WTC11 (cell line): ENCODE measurements around the gene PRKN. TPM values are rescaled to one million over a fixed set of nuclear protein-coding genes. Genes with fewer than 3 reads are reported as not detected.

Source experiments
- ATAC-seq: fragments of 200-7000 bp; cut with Tn5 transposase; 2 replicates; pipeline ENCODE4 v1.10.0; 2021; ENCODE audit warnings: mild to moderate bottlenecking, moderate library complexity
- CTCF ChIA-PET: fragments of 300-600 bp; sonication (Branson Sonifier 250); formaldehyde crosslinking; loops from one replicate; lab custom pipeline; 2021; ENCODE audit warnings: antibody characterized with exemption; lab: Charles Lee
- POLR2A ChIA-PET: fragments of 350-600 bp; sonication (Branson Sonifier 250); formaldehyde crosslinking; loops from one replicate; lab custom pipeline; 2021; ENCODE audit warnings: antibody characterized with exemption; lab: Charles Lee
- DNase-seq: peaks from one replicate; pipeline ENCODE4 v3.0.0; 2021; ENCODE audit warnings: low spot score
- H3K27ac Mint-ChIP-seq: 2 replicates; pipeline ENCODE4 v1.8.0; 2021; ENCODE audit warnings: mixed read lengths
- H3K27me3 Mint-ChIP-seq: 2 replicates; pipeline ENCODE4 v1.8.0; 2021; ENCODE audit warnings: low read depth, mild to moderate bottlenecking, moderate library complexity, mixed read lengths
- H3K36me3 Mint-ChIP-seq: 2 replicates; pipeline ENCODE4 v1.8.0; 2021; ENCODE audit warnings: mixed read lengths
- H3K4me1 Mint-ChIP-seq: 2 replicates; pipeline ENCODE4 v1.8.0; 2022; ENCODE audit warnings: mixed read lengths
- H3K4me3 Mint-ChIP-seq: 2 replicates; pipeline ENCODE4 v1.8.0; 2021; ENCODE audit warnings: mild to moderate bottlenecking, moderate library complexity, mixed read lengths
- H3K9me3 Mint-ChIP-seq: 2 replicates; pipeline ENCODE4 v1.8.0; 2021; ENCODE audit warnings: mixed read lengths
- ATF1 ChIP-seq: sonication (generic); formaldehyde crosslinking; IDR thresholded peaks from 2 replicates; pipeline ENCODE4 v1.8.1; 2023; ENCODE audit warnings: mild to moderate bottlenecking, moderate library complexity, missing genetic modification reagents
- ELF4 ChIP-seq: sonication (generic); formaldehyde crosslinking; IDR thresholded peaks from 2 replicates; pipeline ENCODE4 v1.8.1; 2022; ENCODE audit warnings: low read depth, mild to moderate bottlenecking, moderate library complexity, missing genetic modification reagents
- ESRRA ChIP-seq: sonication (generic); formaldehyde crosslinking; IDR thresholded peaks from 2 replicates; pipeline ENCODE4 v1.8.1; 2022; ENCODE audit warnings: mild to moderate bottlenecking, missing genetic modification reagents, borderline replicate concordance
- FOXK1 ChIP-seq: sonication (generic); formaldehyde crosslinking; IDR thresholded peaks from 2 replicates; pipeline ENCODE4 v1.8.0; 2022; ENCODE audit warnings: mild to moderate bottlenecking, moderate library complexity, missing genetic modification reagents
- GTF2I ChIP-seq: fragments of 250-450 bp; sonication (Bioruptor Pico); conservative IDR thresholded peaks from 2 replicates; pipeline ENCODE4 v1.4.0; 2021; ENCODE audit warnings: mild to moderate bottlenecking
- MYBL2 ChIP-seq: sonication (generic); formaldehyde crosslinking; IDR thresholded peaks from 2 replicates; pipeline ENCODE4 v1.8.1; 2023; ENCODE audit warnings: mild to moderate bottlenecking, moderate library complexity, missing genetic modification reagents
- NFATC4 ChIP-seq: fragments of 250-450 bp; sonication (Bioruptor Pico); IDR thresholded peaks from 2 replicates; pipeline ENCODE4 v1.9.0; 2021; ENCODE audit warnings: mild to moderate bottlenecking
- RORB ChIP-seq: fragments of 250-450 bp; sonication (Bioruptor Pico); IDR thresholded peaks from 2 replicates; pipeline ENCODE4 v1.9.0; 2021; ENCODE audit warnings: mild to moderate bottlenecking
- SMAD3 ChIP-seq: sonication (generic); formaldehyde crosslinking; IDR thresholded peaks from 2 replicates; pipeline ENCODE4 v1.8.0; 2022; ENCODE audit warnings: missing genetic modification reagents, mild to moderate bottlenecking, borderline replicate concordance
- SP1 ChIP-seq: sonication (generic); formaldehyde crosslinking; conservative IDR thresholded peaks from 2 replicates; pipeline ENCODE4 v1.8.1; 2022; ENCODE audit warnings: missing genetic modification reagents
- ZNF232 ChIP-seq: sonication (generic); formaldehyde crosslinking; IDR thresholded peaks from 2 replicates; pipeline ENCODE4 v1.8.0; 2022; ENCODE audit warnings: mild to moderate bottlenecking, missing genetic modification reagents
- total RNA-seq: library from RNA; stranded (reverse); gene quantifications from 3 replicates; pipeline ENCODE4 v1.2.3, GENCODE V29; 2021
- TF ChIP-seq, protein P1 (sequence below): sonication (generic); formaldehyde crosslinking; IDR thresholded peaks from 2 replicates; pipeline ENCODE4 v1.8.0; 2022; ENCODE audit warnings: missing genetic modification reagents
- TF ChIP-seq, protein P2 (sequence below): sonication (generic); formaldehyde crosslinking; IDR thresholded peaks from 2 replicates; pipeline ENCODE4 v1.8.1; 2023; ENCODE audit warnings: mild to moderate bottlenecking, moderate library complexity, missing genetic modification reagents
- TF ChIP-seq, protein P3 (sequence below): sonication (generic); formaldehyde crosslinking; IDR thresholded peaks from 2 replicates; pipeline ENCODE4 v1.8.0; 2022; ENCODE audit warnings: mild to moderate bottlenecking, missing genetic modification reagents
- TF ChIP-seq, protein P4 (sequence below): sonication (generic); formaldehyde crosslinking; IDR thresholded peaks from 2 replicates; pipeline ENCODE4 v1.8.0; 2022; ENCODE audit warnings: mild to moderate bottlenecking, missing genetic modification reagents
- TF ChIP-seq, protein P5 (sequence below): sonication (generic); formaldehyde crosslinking; IDR thresholded peaks from 2 replicates; pipeline ENCODE4 v1.8.1; 2023; ENCODE audit warnings: mild to moderate bottlenecking, missing genetic modification reagents

PRKN gene
- total RNA-seq, 1 experiment from 2014 or later, result 0.59 TPM

DNA sequence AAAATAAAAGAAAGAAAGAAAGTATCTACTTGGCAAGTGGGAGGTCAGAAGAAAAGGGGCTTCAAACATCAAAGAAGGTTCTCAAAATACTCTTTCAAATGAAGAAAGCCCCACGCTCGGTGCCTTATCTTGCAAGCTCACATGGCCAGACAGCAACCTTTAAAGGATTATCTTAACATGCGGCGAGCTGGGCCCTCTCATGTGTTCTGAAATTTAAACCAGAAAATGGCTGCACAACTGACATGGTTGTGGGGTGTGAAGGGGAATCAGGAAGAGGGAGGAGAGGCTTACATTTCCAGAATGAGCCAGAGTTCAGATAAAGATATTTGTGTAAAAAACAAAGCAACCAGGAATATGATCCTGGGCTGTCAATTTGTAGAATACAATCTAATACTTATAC is 363.1 kb downstream of the PRKN start (continued):
- TF ChIP-seq, protein P1, sequence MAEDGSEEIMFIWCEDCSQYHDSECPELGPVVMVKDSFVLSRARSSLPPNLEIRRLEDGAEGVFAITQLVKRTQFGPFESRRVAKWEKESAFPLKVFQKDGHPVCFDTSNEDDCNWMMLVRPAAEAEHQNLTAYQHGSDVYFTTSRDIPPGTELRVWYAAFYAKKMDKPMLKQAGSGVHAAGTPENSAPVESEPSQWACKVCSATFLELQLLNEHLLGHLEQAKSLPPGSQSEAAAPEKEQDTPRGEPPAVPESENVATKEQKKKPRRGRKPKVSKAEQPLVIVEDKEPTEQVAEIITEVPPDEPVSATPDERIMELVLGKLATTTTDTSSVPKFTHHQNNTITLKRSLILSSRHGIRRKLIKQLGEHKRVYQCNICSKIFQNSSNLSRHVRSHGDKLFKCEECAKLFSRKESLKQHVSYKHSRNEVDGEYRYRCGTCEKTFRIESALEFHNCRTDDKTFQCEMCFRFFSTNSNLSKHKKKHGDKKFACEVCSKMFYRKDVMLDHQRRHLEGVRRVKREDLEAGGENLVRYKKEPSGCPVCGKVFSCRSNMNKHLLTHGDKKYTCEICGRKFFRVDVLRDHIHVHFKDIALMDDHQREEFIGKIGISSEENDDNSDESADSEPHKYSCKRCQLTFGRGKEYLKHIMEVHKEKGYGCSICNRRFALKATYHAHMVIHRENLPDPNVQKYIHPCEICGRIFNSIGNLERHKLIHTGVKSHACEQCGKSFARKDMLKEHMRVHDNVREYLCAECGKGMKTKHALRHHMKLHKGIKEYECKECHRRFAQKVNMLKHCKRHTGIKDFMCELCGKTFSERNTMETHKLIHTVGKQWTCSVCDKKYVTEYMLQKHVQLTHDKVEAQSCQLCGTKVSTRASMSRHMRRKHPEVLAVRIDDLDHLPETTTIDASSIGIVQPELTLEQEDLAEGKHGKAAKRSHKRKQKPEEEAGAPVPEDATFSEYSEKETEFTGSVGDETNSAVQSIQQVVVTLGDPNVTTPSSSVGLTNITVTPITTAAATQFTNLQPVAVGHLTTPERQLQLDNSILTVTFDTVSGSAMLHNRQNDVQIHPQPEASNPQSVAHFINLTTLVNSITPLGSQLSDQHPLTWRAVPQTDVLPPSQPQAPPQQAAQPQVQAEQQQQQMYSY (CRISPR knock-in tag), result no peak
- TF ChIP-seq, protein P2, sequence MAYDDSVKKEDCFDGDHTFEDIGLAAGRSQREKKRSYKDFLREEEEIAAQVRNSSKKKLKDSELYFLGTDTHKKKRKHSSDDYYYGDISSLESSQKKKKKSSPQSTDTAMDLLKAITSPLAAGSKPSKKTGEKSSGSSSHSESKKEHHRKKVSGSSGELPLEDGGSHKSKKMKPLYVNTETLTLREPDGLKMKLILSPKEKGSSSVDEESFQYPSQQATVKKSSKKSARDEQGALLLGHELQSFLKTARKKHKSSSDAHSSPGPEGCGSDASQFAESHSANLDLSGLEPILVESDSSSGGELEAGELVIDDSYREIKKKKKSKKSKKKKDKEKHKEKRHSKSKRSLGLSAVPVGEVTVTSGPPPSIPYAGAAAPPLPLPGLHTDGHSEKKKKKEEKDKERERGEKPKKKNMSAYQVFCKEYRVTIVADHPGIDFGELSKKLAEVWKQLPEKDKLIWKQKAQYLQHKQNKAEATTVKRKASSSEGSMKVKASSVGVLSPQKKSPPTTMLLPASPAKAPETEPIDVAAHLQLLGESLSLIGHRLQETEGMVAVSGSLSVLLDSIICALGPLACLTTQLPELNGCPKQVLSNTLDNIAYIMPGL (CRISPR knock-in tag), result no peak
- TF ChIP-seq ELF4 (CRISPR knock-in tag) (no peak), ESRRA (no peak), GTF2I (no peak), ATF1 (no peak)
- TF ChIP-seq, protein P3, sequence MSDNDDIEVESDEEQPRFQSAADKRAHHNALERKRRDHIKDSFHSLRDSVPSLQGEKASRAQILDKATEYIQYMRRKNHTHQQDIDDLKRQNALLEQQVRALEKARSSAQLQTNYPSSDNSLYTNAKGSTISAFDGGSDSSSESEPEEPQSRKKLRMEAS, result no peak
- TF ChIP-seq, all 79 proteins: peak for 0

DNA sequence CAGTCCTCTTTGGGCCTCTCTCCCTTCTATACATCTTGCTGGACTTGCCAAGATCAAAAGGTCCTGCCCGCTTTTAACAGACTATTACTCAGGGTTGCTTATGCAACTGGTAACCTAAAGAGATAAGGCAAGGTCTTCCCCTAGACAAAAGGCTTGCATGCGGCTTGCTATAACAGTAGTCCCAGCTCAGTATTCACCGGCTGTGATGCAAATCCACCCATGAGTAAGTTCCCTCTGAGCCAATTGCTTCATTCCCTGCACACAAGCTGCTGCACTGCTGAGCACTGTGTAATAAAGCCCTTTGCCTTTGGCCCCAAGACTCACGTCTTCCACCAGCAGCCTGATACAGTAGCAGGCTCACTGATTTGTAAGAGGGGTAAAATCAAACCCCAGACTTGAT is 363.8 kb downstream of the PRKN start:
- Mint-ChIP-seq H3K4me3 (no peak overlapping the region), H3K27ac (no peak overlapping the region), H3K36me3 (no peaks in the 10 kb centered on the region), H3K9me3 (no peaks in the 10 kb centered on the region), H3K4me1 (peaks cover 6% of the 10 kb centered on the region), H3K27me3 (no peaks in the 10 kb centered on the region)
- POLR2A ChIA-PET, result no interaction called here
- DNase-seq (no peak), ATAC-seq (peak; percentile 67)
- CTCF ChIA-PET, result no interaction called here
- TF ChIP-seq, protein P1 (CRISPR knock-in tag), result no peak
- no peak for TF ChIP-seq ZNF232
- TF ChIP-seq, protein P4, sequence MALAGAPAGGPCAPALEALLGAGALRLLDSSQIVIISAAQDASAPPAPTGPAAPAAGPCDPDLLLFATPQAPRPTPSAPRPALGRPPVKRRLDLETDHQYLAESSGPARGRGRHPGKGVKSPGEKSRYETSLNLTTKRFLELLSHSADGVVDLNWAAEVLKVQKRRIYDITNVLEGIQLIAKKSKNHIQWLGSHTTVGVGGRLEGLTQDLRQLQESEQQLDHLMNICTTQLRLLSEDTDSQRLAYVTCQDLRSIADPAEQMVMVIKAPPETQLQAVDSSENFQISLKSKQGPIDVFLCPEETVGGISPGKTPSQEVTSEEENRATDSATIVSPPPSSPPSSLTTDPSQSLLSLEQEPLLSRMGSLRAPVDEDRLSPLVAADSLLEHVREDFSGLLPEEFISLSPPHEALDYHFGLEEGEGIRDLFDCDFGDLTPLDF (CRISPR knock-in tag), result no peak
- no peak for TF ChIP-seq SP1
- TF ChIP-seq SMAD3 (CRISPR knock-in tag), result no peak
- TF ChIP-seq MYBL2, result no peak
- no peak for TF ChIP-seq FOXK1 (CRISPR knock-in tag)
- no peak for TF ChIP-seq RORB (CRISPR knock-in tag)
- no peak for TF ChIP-seq NFATC4 (CRISPR knock-in tag)
- TF ChIP-seq, protein P5, sequence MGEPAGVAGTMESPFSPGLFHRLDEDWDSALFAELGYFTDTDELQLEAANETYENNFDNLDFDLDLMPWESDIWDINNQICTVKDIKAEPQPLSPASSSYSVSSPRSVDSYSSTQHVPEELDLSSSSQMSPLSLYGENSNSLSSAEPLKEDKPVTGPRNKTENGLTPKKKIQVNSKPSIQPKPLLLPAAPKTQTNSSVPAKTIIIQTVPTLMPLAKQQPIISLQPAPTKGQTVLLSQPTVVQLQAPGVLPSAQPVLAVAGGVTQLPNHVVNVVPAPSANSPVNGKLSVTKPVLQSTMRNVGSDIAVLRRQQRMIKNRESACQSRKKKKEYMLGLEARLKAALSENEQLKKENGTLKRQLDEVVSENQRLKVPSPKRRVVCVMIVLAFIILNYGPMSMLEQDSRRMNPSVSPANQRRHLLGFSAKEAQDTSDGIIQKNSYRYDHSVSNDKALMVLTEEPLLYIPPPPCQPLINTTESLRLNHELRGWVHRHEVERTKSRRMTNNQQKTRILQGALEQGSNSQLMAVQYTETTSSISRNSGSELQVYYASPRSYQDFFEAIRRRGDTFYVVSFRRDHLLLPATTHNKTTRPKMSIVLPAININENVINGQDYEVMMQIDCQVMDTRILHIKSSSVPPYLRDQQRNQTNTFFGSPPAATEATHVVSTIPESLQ (CRISPR knock-in tag), result no peak
